GM12872 (cell line): Measurements from ENCODE around the gene NBAS.

Experiments used
- TF ChIP-seq, protein P1 (sequence below): IDR thresholded peaks from 3 replicates; pipeline ENCODE4 v1.5.1; 2011; ENCODE audit warnings: low read depth, mild to moderate bottlenecking, low read length, moderate library complexity; ENCODE audit not compliant: insufficient read depth

NBAS gene

DNA sequence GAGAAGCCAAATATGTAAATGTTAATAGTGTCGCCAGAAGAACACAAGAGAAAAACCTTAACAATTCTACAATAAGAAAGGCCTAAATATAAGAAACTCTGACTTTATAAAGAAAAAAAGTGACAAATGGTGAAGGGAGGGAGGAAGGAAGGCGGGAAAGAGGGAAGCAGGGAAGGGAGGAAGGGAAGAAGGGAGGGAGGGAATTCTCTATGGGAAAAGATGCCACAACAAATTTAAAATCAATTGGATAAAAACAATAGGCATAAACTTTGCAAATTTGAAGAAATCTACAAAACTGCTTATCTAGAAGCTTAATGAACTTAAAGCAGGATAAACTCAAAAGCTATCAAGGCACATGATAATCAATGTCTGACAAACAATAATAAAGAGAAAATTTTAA lies 16.9 kb downstream of the NBAS start:
- TF ChIP-seq, protein P1, sequence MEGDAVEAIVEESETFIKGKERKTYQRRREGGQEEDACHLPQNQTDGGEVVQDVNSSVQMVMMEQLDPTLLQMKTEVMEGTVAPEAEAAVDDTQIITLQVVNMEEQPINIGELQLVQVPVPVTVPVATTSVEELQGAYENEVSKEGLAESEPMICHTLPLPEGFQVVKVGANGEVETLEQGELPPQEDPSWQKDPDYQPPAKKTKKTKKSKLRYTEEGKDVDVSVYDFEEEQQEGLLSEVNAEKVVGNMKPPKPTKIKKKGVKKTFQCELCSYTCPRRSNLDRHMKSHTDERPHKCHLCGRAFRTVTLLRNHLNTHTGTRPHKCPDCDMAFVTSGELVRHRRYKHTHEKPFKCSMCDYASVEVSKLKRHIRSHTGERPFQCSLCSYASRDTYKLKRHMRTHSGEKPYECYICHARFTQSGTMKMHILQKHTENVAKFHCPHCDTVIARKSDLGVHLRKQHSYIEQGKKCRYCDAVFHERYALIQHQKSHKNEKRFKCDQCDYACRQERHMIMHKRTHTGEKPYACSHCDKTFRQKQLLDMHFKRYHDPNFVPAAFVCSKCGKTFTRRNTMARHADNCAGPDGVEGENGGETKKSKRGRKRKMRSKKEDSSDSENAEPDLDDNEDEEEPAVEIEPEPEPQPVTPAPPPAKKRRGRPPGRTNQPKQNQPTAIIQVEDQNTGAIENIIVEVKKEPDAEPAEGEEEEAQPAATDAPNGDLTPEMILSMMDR: no peak

DNA sequence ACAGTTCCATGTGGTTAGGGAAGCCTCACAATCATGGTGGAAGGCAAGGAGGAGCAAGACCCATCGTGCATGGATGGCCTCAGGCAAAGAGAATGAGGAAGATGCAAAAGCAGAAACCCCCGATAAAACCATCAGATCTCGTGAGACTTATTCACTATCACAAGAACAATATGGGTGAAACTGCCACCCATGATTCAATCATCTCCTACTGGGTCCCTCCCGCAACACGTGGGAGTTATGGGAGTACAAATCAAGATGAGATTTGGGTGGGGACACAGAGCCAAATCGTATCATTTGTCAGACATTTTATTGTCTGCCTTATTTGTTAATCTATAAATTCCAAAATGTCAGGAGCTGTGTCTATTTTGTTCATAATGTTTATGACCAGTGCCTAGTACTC lies 17.6 kb downstream of the NBAS start:
- TF ChIP-seq, protein P1: no peak

DNA sequence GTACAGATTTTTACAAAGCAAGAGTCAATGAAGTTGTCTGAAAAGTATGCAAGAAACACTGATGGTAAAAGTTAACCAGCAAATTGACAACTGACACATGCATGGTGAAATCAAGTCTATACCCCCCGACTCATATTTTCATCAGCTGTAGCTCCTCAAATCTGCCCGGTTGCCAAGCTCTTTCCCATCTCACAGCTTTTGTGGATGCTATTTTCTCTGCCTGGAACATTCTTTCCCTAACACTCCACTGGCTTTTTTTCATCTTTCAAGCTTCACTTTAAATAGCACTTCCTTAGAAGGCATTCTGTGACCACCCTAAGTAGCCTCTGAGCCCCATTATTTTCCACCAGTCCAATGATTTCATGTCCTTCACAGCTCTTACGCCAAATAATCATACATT lies 18.1 kb downstream of the NBAS start:
- TF ChIP-seq, protein P1: no peak

DNA sequence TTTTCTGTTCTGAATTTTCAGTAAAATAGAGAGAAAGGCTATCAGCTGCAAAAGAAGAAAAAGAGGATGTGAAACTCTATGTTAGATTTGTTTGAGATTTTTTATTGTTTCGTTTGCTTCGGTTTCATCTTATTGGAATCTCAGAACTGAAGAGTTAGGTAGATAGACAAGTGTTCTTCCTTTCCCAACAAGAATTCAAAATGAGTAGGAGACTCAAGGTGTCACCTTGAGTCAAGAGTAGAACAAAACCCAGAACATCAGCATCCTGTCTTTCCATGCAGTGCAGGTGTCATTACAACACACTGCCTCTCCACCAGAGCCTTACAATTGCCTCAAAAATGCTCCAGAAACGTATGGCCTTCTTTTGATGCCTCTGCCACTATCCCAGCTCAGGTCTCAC lies 21.1 kb downstream of the NBAS start:
- TF ChIP-seq, protein P1: no peak

DNA sequence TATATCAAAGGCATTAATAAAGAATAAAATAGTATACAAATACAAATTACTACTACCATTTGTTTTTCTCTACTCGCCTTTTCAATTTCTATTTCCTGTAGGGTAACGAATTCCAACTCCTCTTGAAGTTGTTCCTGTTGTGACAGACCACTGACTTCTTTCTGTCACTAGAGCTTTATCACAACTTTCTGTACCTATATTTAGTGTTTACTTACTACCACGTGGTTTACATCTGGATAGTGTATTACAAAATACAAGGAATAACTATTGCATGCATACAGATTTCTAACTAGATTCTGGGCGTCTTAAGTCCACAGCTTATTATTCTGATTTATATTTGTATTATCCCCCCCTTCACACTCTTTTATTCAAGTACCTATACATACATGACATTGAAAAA lies 22.3 kb downstream of the NBAS start:
- TF ChIP-seq, protein P1: no peak

DNA sequence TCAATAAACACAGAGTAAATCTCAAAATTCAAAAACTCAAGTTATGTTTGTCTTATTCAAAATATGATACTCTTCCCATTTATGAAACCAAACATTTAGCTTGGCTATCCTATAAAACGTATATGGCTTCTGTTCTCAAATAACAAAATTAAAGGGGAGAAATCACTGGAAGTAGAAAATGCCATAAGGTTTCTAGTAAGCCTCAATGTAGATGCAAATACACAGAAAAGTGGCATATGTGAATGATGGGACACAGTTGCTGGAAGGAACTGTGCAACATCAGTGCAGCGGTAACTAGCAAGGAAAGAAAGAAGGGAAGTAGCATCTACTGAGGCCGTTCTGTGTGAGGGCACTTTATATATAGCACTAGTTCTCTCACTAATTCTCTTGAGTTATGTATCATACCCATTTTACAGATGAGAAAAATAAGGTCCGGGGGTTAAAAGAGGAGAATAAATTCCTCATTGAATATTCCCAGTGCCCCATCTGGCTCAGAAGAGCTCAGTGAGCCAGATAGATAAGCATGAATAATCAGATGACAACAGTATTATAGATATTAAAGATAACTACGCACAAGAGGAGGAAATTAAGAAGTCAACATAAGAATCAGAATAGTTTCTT lies 27.2 kb downstream of the NBAS start:
- TF ChIP-seq, protein P1: no peak

DNA sequence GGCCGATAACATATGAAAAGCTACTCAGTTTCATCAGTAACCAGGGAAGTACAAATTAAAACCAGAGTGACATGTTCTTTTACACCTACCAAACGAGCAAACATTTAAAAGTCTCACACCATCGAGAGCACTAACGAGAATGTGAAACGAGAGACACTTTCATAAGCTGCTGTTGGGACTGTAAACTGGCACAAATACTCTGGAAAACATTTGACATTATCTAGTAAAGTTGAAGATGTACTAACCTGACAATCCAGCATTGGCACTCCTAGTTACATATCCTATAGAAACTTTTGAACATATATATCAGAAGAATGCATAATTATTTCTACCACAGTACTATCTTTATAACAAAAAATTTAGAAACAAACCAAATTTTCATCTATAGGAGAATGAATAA lies 28.1 kb downstream of the NBAS start:
- TF ChIP-seq, protein P1: no peak
